Measurements from ENCODE around the gene FANK1.

Gene FANK1

DNA sequence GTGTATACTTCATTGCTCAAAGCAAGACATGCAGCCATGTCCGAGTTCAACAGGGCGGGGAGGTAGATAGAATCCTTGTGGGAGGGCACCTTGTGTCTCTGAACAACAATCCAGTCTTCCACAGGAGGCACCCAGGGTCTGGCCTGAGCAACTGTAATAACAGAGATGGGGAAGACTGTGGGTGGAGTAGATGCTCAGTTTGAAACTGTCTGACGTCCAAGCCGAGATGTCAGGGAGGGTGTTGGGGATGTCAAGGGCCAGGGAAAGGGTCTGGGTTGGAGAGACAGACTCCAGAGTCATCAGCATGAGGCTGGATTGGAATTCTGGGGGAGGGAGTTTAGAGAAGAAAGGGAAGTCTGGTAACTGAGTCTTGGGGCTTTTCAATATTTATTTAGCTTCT, 88.0 kb downstream of the FANK1 start:
- FAIRE-seq (no peak), DNase-seq (ENCODE audit: insufficient read length, low spot score) (no peak)

DNA sequence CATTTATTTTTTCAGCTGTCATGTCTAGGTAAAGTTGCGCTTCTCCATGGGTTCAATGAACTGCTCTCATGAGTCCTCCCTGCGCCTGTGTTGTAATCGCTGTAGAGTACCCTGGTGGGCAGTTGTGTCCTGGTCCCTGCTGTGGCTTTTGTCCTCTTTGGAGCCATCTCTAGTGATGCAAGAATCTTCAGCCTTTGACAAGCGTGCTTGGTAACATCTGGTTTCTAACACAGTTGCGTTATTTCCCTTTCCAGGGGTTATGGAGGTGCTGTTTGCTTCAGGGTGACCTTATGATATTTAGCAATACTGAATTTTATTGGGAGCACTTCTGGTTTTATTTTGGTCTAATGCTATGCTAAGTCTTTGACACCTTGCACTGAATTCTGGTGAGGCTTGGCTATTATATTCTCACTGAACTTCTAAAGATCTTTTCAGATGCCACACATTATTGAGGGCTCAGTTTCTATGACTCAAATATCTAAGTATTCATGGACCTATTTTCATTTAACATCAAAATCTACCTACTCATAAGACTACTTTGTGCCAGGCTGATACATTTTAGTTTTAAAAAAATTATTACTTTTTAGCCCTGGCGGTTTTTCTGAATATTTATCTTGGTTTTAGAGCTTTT, 88.6 kb downstream of the FANK1 start:
- FAIRE-seq (no peak), DNase-seq (ENCODE audit: insufficient read length, low spot score) (no peak)

DNA sequence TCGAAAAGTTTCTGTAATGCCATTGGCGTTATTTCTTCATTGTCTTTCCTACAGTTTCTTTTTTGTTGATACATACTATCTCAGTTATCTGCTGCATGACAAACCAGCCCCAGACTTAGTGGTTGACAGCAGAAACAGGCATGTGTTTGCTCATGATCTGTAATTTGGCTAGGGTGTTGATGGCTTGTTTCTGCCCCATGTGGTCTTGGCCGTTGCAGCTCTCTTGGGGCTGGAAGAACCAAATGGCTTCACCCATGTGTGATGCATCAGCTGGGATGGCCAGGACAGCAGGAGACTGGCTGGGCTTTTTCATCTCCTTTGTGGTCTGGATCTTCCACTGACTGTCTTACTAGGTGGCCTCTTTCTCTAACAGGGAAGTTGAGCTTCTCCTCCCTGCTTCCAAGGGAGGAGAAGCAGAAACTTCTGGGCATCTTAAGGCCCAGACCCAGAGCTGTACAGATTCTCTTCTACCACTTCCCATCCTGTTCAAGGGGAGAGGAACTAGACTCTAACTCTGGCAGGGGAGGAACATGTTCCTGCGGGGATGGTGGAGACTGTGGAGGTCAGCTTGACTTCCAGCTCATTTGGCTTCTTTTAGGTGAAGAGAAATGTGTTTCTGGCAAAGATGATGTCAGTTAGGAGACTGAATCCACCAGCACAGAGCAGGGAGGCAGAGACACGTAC, 89.3 kb downstream of the FANK1 start:
- DNase-seq (ENCODE audit: insufficient read length, low spot score) (no peak), FAIRE-seq (no peak)

DNA sequence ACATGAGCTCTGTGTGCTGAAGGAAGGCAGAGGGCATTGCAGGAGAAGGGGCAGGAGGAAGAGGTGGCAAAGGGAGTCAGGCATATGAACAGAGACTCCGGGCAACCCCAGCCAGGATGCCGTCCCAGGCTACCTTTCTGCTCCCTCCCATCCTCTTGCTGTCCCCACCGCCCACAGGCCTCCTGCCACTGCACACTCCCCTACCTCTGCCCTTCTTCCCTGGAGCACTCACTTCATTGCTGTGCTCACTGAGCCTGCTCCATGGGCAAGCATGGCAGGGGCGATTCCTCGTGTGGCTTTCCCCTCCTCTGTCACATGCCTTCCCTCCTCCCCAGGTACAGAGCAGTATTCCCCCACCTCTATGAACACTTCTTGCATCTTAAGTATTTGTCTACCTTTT, 93.4 kb downstream of the FANK1 start:
- DNase-seq (ENCODE audit: insufficient read length, low spot score) (no peak), FAIRE-seq (no peak)

DNA sequence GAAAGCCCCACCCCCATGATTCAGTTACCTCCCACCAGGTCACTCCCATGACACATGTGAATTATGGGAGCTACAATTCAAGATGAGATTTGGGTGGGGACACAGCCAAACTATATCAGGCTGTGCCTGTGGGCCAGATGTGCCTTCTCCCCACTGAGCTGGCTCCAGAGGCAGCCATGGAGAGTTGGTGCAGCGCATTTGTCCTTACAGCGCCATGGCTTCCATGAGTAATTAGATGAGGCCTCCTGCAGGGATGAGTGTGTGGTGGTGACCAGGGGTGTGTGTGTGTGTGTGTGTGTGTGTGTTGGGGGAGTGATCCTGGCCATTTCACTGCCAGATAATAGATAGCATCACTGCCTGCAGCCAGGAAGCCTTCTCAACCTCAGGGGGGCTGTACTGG, 94.6 kb downstream of the FANK1 start:
- FAIRE-seq (no peak), DNase-seq (ENCODE audit: insufficient read length, low spot score) (no peak)

DNA sequence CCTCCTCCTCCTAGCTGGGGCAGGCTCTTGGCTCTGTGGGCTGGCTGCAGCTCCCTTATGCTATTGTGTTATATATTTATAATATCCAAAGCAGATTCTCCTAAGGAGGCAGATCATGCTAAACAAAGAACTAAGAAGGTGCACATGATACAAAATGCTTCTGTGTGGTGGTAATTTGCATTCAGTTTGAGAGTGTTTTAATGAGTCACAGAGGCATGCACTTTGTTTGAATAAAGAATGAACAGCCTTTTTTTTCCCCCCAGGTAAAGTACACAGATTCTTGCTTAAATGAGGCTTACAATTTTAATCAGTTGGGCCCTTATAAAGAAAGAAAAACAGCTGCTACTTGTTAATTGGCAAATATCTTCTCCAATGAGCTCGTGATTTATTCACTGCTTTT, 95.0 kb downstream of the FANK1 start:
- FAIRE-seq = no peak
- DNase-seq (ENCODE audit: insufficient read length, low spot score) = no peak

DNA sequence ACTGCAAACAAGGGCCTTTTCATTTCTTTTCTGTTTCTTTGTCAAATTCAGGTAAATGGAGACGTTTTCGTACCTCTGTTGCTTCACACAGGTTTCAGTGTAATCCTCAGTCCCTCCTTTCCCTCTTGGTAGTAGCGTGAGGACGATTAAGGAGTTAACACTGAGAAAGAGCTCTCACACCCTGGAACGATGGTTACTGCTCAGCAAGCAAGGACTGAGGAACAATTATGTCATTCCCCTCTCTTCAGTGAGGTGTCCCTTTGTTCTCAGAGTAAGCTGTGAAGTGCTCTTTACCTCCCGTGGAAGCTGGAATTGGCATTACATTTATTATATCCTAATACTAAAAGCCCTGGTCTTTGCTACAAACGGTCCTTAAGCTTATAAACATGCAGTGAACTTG, 95.9 kb downstream of the FANK1 start:
- no peak for DNase-seq (ENCODE audit: insufficient read length, low spot score)
- FAIRE-seq = no peak

DNA sequence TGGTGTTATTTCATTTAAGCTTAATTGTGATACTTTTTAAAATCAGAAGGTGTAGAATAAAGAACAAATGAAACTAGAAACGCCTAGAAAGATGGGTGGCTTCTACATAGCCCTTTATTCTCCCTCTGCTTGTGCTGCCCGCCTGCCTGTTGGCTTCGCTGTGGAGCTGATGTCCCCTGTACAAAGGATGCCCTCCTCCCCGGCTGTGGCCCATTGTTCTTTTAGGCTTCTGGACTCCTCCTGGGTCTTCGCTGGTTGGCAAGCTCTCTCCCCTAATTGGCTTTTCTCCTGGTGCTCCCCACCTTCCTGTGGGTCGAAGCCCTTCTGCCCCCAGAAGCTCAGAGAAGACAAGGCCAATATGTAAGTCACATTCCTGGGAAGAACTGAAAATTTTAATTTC, 98.2 kb downstream of the FANK1 start:
- FAIRE-seq = no peak
- DNase-seq (ENCODE audit: insufficient read length, low spot score) = no peak

DNA sequence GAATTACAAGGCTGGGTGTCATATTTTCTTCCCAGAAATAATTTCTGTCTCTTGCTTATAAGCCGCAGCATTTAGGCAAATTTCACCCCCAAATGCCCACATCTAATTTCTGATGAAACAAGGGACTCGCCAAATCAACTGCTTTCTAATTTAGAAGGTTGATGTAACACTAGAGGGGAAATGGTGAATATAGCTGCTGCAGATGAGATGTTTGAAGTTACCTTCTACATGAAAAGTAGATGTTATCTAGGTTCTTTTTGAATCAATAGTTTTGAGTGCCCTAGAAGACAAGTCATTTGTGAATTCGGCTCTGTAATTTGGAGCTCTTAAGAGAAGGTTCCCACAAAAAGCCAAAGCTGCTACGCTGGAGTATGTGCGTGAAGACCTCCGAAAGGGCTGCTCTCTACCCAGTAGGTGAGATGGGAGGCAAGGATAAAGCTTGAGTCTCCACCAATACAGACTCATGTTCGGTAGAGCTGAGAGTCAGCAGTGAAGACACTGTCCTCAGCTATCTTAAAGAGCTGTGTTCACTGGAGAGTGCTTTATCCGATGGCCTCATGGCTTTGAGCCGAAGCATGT, 99.5 kb downstream of the FANK1 start:
- no peak for FAIRE-seq

DNA sequence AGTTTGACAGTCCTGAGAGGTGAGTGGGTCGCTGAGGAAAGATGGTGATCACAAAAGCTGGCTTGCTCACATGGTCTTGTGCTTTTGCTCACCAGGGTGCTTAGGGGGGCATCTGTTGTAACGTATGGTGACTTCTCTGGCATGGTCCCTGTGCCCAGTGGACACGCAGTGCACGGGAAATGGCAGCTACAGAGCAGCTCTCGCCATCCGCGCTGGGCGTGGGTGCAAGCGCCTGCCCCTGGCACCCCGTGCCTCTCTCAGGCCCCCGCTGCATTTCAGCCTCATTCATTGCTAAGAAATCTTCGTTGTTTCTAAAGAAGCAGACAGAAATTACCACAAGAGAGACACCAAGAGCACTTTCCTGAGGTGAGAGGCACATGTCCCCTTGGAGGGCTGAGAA, 101.2 kb downstream of the FANK1 start:
- FAIRE-seq (no peak), DNase-seq (ENCODE audit: insufficient read length, low spot score) (no peak)

More for the DNA sequence above, 99.5 kb downstream of the FANK1 start:
- no peak for DNase-seq (ENCODE audit: insufficient read length, low spot score)

DNA sequence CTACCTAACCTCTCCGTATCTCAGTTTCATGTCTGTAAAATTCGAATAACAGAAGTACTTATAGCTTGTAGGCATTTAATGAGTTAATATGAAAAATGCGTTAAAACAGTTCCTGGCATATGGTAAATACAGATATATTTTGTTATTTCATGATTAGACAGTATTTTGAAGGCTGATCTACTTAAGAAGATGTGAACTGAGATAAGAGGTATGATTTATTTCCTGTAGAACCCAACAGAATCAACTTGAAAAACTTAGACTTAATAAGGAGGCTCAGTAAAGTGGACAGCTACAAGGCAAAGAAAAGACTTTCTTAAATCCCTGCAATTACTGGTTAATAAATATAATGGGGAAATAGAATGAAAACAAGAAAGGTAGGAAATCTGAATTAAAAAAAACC, 103.3 kb downstream of the FANK1 start:
- DNase-seq (ENCODE audit: insufficient read length, low spot score) = no peak
- no peak for FAIRE-seq

DNA sequence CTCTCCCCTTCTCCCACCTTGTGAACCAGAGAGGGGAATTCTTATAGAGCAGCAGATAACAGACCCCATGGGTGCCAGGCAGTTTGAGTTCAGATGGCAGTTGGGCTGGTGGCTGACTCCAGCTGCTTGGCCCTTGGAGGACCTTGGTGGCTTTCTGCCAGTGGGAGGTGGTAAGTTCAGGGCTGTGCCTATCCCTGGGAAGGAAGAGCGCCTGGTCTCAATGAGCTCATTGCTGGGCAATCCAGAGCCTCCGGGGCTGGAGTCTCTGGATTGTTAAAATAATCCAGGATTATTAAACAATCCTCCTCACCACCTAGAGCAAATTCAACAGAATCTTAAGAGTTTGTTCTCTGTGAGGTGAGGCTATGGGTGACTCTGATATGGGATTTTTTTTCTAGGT, 105.2 kb downstream of the FANK1 start:
- DNase-seq (ENCODE audit: insufficient read length, low spot score) = peak; percentile 4
- FAIRE-seq = no peak

DNA sequence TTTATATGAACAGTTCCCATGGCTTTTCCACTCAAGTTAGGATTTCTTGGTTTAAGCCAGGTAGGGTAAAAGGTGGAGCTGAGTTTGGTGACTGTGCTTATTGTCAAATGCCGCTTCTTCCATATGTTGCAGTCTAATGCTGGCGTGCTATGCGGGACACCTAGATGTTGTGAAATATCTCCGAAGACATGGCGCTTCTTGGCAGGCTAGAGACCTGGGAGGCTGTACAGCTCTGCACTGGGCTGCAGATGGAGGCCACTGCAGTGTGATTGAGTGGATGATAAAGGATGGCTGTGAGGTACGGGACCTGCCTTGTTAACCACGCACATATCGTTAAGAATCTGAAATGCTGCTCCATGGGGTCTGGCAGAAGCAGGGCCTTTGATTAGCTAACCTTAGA, 108.4 kb downstream of the FANK1 start:
- DNase-seq (ENCODE audit: insufficient read length, low spot score) (no peak), FAIRE-seq (no peak)

DNA sequence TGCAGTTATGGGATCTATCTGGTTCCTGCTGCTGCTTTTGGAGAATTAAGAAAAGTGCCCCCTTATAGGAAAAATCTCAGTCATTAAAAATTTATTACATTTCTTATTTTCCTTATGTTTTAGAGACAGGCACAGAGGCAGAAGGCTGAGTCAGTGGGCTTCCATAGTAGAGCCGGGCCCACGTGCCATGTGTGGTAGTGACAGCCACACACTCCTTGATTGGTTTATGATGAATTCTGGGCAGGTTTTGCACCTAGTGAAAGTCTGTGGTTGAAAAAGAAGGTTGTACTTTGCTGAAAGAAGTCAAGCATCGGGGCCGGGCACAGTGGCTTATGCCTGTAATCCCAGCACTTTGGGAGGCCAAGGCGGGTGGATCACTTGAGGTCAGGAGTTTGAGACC, 109.9 kb downstream of the FANK1 start:
- no peak for DNase-seq (ENCODE audit: insufficient read length, low spot score)
- no peak for FAIRE-seq

DNA sequence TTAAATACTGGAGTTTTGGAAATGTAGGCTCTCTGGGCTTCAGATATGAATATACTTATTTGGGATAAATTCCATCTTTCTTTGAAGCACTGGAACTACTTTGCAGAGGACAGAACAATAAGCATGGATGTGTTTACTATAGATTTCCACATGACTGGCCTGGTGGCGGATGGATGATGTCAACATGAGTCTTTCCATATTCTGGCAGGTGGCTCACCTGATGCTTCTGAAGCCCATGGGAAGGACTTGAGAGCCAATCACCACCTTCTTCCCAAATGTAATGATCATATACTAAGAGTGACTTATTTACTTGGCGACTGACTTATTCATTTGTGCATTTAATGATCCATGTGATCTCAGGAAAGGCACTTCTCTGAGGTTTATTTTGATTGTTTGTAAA, 110.5 kb downstream of the FANK1 start:
- no peak for FAIRE-seq
- DNase-seq (ENCODE audit: insufficient read length, low spot score) = no peak

DNA sequence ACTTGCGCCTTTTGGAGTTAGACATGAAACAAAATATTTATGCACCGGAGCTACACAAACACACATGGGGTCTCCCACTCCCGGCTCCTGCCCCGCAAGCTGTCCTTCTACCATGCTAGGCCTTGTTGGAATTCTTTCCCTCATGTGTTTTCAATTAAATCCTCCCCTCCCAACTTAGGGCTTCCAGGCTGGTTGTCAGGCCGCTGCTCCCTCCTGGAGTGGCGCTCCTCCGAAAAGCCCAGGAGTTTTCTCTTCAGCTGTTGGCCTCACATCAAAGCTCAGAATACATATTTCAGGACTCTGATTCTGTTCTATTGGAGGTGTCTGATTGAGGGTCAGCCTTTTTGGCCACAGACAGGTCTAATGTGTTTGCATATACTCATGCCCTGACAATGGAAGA, 113.3 kb downstream of the FANK1 start:
- FAIRE-seq = no peak
- DNase-seq (ENCODE audit: insufficient read length, low spot score) = no peak

DNA sequence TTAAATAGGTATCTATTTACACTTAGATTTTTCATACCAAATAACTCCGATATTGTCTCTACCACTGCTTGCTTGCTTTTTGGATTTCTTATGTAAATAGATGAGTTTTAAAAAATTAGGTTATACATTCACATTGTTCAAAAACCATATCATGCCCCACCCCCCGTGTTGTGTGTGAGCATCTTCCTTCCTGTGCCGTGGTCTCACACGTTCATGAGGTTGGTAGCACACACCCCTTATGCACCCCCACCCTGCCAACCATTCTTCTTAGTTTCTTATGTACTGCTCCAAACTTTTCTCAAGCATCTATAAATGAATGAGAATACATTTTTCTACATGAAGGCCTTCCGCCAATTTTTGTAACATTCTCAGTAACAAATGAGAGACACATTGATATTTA, 115.6 kb downstream of the FANK1 start:
- DNase-seq (ENCODE audit: insufficient read length, low spot score) = no peak
- FAIRE-seq = no peak

DNA sequence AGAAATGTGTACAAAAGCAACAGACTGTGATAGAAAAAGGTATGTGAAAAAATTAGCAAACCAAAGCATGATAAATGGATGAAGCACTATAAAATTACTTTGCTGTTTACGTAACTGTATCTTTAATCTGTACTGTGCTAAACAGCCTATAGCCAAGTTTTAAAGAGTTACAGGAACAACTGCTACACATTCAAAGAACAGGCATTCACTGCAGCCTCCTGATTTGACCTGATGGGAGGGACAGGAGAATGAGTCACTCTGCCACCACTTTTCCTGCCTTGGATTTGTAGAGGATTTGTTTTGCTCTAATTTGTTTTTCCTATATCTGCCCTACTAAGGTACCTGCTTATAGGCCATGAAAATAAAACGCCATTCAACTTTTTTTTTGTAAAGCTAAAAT, 116.1 kb downstream of the FANK1 start:
- no peak for FAIRE-seq

DNA sequence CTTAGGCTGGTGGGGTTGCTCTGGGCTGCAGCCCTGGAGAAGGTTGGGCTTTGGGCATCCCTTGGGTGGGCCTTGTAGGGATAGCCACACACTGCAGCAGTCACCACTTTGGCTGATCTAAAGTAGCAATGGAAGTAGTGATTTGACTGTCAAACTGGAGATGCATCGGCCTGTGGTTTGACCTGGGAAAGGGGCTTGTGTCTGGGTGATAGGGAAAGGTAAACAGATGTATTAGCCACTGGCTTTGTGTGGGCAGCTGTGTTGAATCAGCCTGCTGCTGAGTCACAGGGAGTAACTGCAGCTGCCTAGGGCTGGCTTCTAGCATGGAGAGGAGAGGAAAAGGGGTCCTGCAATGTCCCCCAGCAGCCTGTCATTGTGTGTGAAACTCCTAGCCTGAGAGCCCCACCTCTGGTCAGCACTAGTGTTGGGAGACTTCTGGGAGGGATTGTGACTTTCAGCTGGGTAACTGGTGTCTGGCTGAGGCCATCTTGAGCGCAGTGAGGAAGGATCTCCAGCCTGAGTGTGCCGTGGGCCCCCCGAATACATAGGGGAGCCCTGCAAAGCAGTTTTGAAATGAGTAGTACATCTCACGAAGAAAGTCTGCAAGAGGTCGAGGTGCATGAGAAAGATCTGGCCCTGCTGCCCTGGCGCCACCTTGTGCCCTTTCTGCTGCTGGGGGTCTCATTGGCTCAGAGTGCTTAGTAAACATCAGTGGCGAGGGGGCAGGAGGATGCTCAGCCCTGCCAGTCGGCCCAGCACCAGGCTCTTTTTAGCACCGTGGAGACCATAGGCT, 117.3 kb downstream of the FANK1 start:
- no peak for FAIRE-seq
- DNase-seq (ENCODE audit: insufficient read length, low spot score) = peak; percentile 15

More for the DNA sequence above, 116.1 kb downstream of the FANK1 start:
- no peak for DNase-seq (ENCODE audit: insufficient read length, low spot score)

DNA sequence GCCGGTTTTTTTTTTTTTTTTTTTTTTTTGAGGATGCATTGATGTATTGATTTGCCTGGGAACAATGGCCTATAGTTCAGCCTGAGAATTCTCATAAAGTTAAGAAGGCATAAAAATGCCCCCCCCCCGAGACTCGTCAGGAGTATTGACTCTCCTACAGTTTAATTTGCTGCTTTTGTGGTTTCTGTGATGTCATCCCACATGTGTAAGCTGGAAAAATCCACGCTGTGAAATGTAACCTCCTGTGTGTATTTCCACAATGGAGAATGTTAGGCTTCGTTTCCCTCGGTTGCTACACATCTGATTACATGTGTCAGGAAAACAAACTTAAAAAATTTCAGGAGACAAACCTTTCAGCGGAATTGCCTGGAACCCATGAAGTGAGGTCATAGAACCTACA, 117.9 kb downstream of the FANK1 start:
- no peak for DNase-seq (ENCODE audit: insufficient read length, low spot score)

DNA sequence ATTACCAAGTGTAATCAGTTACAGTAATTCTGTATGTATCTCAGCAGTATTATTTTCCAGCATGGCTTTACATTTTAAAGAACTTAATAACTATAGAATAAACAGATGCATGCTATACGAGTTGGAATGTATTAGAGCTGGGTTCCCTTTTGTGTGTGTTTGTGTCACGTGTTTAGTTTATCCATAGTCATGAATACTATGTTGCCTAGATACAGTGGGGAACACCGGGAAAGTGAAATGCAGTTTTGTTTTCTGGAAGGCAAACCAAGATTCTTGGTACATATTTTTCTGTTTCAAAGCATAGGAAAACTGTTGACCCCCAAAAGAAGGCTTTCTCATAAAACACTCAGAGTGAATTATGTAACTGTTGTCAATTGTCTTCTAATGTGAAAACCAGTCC, 119.0 kb downstream of the FANK1 start:
- DNase-seq (ENCODE audit: insufficient read length, low spot score) (no peak), FAIRE-seq (no peak)

More for the DNA sequence above, 117.9 kb downstream of the FANK1 start:
- FAIRE-seq = no peak
